NCI-H748 (cell line): ENCODE data around the gene MZF1.

ENCODE experiments used
- DNase-seq: peaks from one replicate; lab custom pipeline; 2025; ENCODE audit not compliant: unreplicated experiment; lab: John Stamatoyannopoulos, UW

Gene MZF1

DNA sequence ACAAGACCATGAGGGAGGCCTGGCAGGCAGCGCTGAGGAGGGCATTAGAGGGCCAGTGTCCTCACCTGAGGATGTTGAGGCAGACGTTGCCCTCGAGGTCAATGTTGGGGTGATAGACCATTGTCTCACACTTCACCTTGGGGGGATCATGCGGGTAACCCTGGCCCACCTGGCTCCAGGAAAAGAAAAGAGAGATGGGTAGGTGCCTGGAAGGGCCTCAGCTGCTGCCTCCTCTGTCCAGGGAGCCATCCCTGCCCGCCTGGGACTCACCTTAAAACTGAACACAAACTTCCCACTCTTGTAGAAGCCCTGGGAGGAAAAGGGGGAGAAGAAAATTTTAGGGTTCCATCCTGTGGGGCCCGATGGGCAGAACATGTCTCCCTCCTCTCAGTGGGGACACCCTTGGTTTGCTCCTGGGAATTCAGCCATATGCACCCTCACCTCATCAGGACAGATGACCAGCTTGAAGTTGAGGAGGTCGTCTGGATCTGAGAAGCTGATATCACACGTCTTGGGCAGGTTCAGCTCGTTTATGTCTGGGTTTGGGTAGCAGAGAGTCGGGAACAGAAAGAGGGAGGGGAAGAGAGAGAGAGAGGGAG lies 16.4 kb downstream of the MZF1 start:
- no peak for DNase-seq

DNA sequence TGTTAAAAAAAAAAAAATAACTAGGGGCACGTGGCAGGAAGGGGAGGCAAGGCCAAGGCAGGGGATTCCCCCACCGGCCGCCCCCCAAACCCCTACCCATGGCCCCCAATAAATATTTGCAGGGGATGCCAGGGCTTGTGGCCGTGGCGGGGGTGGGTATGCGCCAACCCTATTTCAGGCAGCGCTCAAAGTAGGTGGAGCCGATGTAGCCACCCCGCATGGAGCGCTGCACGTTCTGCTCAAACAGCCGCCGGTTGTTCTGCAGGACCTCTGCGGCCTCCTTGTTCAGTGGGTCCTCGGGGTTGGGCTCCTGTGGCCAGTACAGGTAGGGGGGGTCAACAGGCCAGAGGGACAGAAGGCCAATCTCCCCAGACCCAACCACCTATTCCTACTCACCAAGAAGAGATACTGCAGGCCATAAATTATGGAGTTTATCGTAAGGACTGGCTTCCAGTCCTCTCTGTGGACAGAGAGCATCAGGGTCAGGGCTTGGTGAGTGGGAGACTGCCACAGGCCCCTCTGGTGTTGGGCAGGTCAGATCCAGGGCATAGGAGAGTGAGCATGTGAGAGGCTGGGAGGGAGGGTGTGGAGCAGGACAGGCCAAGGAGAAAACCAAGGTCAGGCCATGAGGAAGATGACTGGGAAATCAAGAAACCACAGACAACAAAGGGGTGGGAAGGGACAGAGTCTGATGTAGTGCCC lies 17.1 kb downstream of the MZF1 start:
- DNase-seq, result no peak

DNA sequence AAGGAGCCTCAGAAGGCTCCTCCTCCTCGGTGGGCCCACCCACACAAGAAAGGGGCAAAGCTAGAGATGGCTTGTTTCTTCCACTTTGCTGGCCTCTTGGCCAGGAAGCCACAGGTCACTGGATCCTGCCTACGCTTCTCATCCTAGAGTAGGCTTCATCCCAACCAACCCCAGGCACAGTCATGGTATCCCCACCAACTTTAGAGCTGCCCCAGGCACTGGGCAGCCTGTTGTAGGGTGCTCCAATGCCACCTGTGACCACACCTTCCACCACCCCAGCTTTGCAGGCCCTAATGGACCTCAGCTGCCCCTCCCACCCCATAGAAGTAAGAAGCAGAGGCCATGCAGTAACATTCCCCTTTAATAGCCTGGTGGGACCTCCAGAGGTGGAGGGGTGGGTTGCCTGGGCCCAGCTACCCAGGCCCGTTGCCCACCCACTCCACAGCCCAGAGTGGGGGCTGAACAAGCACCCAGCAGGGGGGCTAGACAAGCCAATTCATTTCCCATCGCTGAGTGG lies 17.7 kb downstream of the MZF1 start:
- no peak for DNase-seq

DNA sequence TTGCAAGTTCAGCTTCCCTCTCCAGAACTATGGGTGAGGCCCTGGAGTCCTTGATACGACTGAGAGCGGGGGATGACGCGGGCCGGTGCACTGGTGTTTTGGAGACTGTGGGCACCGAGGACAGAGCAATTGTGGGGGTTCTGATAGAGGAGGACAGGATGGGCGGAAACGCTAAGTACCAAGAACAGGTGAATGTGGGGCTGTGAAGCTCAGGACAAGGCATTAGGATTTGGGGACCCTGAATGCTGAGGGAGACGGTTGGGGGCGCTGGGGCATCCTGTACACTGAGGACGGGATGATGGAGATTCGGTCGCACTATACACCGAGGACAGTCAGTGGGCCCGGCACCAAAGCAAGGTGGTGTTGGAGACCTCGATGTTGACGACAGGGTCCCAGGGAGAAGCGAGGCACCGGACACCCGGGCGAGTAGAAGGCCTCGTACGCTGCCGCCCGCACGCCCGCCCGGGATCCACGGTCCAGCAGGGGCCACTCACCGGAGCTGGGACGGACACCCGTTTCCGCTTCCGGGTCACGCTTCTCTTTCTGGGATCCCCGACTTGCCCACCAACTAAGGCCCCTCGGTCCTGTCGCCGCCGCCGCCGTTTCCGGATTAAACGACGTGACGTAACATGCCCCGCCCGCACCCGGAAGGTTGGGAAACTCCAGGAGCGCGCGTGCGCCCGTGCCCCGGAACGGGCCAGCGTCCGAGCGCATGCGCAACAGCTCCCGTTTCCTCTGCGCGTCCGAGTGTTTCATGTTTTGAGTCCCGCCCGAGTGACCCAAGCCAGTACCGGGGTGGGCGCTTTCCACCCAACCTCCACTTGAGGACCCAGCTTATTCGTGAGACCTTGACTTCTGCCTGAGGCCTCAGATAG lies 18.4 kb downstream of the MZF1 start, which contains the start of gene CHMP2A:
TSS of gene CHMP2A (minus strand) at position 612 of the 875 bp plus-strand sequence. CDS start 893 bp downstream, outside the sequence.
- DNase-seq, result no peak

DNA sequence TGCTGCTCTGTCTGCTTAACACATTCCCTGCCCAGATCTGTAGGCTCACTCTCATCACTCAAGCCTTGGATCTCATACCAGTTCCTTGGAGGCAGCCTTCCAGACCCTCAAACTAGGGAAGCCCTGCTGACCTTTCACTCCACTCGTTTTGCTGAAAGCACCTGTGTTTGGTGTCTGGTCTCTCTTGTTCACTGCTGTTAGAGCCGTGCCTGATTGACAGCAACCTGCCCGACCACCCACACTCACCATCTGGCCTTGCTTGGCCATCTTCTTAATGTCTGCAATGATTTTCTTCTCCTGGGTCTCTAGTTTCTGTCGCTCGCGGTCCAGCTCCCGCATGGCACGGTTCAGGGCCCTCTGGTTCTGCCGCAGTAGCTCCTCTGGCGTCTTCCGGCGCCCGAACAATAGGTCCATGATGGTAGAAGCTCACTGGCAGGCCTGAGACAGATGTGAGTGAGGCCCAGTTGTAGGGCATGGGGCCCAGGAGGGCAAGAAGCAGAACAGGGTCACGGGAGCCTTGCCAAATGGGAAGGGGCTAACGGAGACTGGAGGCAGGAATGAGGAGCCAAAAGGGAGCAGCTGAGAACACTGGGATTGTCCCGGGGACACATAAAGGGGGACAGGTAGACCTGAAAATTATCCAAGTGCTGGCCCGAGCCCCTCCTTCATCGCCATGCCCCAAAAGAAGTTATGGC lies 19.2 kb downstream of the MZF1 start:
- DNase-seq, result no peak

DNA sequence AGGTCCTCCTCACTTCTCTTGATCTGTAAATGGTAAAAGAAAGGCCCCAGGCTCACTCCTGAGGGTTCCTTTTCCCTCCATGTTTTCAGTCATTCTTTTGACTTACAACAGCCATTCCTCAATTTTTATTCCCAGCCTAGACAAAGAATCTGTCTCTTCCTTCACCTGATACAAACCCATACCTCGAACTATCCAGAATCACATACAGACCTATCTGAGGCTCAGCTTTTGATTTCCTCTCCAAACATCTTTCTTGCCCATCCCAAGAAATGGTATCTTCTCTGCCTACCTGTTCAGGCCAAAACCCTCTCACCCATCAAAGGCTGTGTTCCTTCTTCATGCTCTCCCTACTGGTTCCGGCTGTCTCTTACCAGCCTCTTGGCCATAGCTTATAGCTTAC lies 20.5 kb downstream of the MZF1 start:
- no peak for DNase-seq

DNA sequence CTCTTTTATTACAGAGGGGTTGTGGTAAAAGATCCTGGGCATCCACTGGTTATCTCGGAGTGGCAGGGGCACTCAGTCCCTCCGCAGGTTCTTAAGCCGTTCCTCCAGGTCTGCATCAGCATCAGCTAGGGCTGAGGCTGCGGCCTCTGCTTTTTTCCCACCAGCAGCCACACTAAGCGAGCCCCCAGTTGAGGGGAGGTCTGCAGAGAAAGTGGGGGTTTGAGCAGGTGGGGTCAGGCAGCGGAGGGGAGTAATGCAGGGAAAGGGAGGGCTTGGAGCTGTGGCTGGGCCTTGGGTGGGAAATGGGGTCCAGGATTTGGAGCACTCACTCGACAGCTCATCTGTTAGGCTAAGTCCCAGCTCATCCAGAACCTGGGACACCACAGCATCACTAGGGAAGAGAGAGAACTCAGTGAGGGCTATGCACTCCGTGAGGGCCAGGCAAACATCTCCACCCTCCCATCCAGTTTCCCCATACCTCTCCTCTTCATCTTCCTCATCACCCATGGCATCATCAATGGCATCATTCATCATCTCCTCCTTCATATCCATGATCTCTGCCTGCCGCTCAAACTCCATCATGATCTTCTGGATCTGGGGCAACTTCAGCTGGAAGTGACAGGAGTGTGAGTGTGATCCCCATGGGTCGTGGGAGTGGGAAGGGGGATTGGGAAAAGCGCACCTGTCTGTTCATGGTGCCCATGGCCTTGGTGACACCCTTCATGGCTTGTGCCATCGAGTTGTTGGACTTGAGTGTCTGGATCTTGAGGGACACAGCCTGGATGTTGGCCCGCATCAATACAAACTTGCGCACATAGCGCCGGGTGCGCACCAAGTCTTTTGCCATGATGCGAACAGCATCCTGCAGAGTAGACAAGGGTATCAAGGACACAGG lies 21.3 kb downstream of the MZF1 start:
- no peak for DNase-seq

DNA sequence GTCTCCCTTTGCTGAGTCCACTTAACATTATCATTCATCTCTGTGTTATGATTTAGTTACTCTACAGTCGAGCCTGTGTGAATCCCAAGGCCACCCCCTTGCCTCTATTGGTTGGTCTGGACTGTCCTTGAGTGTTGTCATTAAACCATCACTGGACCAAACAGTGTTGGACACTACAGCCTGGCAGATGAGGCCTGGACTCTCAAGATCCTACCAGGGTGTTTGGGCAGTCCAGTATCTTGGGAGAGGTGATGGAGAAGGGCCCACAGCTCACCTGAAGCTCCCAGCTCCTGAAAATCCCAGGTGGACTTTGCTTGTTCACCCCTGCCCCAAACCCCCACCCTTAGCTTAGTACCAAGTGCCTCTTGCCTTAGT lies 22.0 kb downstream of the MZF1 start:
- no peak for DNase-seq

DNA sequence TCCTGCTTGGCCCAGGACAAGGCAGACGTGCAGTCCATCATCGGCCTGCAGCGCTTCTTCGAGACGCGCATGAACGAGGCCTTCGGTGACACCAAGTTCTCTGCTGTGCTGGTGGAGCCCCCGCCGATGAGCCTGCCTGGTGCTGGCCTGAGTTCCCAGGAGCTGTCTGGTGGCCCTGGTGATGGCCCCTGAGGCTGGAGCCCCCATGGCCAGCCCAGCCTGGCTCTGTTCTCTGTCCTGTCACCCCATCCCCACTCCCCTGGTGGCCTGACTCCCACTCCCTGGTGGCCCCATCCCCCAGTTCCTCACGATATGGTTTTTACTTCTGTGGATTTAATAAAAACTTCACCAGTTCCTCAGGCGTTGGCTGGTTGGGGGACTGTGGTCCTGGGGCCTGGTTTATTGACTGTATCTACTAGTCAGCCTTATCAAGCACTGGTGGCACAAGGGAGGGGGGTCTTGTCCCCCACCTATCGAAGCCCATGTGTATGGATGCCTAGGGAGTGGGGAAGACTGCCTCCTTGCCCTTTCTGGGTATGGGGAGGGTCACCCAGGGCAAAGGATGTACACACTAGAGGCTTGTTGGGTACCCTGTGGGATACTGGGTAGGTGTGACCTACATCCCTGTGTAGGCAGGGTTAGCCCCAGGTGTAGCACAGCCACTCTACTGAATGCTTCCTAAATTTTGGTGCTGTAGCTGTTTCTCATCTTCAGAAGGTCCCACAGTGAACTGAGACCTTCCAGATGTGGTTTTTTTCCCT lies 22.6 kb downstream of the MZF1 start:
- DNase-seq, result no peak

DNA sequence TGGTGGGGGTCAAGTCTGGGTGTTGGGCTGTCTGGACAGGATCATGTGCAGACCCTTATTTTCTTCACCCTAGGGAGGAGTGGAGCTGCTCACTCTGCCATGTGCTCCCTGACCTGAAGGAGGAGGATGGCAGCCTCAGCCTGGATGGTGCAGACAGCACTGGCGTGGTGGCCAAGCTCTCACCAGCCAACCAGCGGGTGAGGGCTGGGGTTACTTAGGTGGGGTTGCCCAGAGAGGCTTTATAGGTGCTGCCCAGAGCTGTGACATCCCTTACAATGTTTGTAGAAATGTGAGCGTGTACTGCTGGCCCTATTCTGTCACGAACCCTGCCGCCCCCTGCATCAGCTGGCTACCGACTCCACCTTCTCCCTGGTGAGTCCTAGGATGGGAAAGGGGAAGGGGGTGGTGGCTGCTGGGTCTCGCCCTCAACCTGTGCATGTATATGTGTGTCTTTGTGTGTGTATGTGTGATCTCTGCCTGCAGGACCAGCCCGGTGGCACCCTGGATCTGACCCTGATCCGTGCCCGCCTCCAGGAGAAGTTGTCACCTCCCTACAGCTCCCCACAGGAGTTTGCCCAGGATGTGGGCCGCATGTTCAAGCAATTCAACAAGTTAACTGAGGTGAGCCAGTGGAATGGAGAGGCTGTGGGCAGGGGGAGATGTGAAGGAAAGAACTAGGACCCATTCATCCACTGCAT lies 23.3 kb downstream of the MZF1 start:
- DNase-seq, result no peak

DNA sequence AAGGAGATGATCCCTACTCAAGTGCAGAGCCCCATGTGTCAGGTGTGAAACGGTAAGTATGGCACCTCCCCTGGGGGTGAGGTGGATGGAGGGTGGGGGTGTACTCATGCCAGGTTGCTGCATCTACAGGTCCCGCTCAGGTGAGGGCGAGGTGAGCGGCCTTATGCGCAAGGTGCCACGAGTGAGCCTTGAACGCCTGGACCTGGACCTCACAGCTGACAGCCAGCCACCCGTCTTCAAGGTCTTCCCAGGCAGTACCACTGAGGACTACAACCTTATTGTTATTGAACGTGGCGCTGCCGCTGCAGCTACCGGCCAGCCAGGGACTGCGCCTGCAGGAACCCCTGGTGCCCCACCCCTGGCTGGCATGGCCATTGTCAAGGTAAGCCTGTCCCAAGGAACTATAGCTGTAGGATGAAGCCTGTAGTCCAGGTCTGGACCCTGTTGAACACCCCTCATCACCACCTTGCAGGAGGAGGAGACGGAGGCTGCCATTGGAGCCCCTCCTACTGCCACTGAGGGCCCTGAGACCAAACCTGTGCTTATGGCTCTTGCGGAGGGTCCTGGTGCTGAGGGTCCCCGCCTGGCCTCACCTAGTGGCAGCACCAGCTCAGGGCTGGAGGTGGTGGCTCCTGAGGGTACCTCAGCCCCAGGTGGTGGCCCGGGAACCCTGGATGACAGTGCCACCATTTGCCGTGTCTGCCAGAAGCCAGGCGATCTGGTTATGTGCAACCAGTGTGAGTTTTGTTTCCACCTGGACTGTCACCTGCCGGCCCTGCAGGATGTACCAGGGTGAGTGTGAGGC lies 24.1 kb downstream of the MZF1 start:
- no peak for DNase-seq

DNA sequence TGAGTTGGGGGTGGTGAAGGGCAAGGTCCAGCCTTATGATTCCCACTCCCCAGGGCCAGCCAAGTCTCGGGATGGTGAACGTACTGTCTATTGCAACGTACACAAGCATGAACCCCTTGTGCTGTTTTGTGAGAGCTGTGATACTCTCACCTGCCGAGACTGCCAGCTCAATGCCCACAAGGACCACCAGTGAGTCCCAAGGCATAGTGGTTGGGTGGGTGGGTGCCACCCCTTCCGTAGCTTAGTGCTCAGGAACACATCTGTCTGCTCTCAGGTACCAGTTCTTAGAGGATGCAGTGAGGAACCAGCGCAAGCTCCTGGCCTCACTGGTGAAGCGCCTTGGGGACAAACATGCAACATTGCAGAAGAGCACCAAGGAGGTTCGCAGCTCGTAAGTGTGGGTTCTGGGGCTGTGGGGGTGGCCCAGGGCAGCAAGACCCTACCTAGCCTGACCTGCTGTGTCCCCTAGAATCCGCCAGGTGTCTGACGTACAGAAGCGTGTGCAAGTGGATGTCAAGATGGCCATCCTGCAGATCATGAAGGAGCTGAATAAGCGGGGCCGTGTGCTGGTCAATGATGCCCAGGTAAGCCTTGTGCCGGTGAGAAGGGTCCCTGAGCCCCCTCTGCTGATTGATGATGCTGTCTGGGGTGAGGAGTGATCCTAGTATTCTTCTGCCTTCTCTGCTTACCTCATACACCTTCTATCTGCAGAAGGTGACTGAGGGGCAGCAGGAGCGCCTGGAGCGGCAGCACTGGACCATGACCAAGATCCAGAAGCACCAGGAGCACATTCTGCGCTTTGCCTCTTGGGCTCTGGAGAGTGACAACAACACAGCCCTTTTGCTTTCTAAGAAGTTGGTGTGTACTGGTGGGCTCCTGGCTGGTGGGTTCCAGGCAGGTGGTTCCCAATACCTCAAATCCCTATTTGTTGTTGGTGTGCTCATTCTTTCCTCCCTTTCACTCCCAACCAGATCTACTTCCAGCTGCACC lies 25.5 kb downstream of the MZF1 start:
- DNase-seq, result no peak

DNA sequence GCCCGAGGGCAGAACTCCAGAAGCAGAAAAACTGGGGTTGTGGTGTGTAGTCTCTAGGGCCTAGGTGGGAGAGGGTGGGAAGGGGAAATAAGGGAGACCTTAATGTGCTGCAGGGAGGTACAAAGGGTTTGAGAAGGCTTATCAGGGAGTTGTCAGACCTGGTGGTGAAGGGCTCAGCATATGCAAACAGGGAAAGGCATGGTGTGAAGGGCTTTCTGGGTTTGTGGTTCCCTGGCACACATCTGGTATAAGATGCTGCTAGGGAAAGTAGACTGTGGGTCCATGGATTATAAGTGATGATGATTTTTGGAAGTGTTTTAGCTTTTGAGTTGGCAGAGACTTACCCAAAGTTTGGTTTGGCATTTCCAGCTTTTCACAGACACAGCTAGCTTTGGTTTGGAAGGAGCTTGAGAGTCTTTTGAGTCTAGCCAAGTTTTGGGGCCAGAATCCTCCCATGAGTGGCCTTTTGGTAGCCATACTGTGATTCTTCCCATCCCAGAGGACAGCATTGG lies 27.1 kb downstream of the MZF1 start:
- DNase-seq, result no peak

DNA sequence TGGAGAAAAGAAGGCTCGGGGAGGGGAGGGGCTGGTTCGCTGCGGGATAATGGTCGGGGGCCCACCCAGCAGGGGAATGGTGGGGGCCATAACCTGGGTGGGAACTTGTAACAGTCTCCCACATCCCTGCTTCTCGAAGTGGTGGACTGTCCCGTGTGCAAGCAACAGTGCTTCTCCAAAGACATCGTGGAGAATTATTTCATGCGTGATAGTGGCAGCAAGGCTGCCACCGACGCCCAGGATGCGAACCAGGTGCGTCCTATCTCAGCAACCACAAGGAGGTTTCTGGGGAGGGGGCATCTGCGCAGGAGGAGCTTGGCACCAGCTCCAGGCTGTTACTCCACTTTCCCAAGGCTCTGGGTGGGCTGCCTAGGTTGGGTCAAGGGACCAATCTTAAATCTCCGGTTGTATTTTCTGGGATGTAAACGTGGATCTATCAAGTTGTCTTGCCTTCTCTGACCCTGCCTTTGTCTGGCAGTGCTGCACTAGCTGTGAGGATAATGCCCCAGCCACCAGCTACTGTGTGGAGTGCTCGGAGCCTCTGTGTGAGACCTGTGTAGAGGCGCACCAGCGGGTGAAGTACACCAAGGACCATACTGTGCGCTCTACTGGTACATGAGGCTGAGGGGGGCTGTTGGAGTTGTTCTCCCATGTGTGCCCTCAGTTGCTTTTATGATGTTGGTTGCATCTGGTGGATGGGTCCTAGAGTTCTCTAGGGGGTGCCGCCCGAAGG lies 27.7 kb downstream of the MZF1 start:
- no peak for DNase-seq

DNA sequence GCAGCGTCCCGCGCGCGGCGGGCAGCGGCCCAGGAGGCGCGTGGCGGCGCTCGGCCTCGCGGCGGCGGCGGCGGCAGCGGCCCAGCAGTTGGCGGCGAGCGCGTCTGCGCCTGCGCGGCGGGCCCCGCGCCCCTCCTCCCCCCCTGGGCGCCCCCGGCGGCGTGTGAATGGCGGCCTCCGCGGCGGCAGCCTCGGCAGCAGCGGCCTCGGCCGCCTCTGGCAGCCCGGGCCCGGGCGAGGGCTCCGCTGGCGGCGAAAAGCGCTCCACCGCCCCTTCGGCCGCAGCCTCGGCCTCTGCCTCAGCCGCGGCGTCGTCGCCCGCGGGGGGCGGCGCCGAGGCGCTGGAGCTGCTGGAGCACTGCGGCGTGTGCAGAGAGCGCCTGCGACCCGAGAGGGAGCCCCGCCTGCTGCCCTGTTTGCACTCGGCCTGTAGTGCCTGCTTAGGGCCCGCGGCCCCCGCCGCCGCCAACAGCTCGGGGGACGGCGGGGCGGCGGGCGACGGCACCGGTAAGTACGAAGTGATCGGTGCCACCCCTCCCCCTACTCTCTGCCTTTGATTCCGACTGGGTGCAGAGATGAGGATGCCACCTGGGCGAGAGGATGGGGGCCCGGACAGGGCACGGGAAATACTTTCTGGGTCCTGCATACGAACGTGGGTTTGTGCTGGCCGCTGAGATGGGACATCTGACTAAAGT lies 28.4 kb downstream of the MZF1 start:
- no peak for DNase-seq
